OCI-M2 (cell line): ENCODE measurements around the gene SEC14L1.
"Not testable (repeated sequence)": the region's sequence is repeated elsewhere in the genome, so short reads cannot be mapped to it uniquely, and the experiment has no call there.

Source experiments
- DNase-seq: peaks from one replicate; lab custom pipeline; 2025; ENCODE audit not compliant: unreplicated experiment; lab: John Stamatoyannopoulos, UW

The SEC14L1 gene

GRCh38 chr17:77115947-77116346 lies 24.8 kb upstream of the SEC14L1 start:
- DNase-seq, result no peak

- DNase-seq, result no peak
Measured at GRCh38 chr17:77116371-77116860, 24.4 kb upstream of the SEC14L1 start.

DNA sequence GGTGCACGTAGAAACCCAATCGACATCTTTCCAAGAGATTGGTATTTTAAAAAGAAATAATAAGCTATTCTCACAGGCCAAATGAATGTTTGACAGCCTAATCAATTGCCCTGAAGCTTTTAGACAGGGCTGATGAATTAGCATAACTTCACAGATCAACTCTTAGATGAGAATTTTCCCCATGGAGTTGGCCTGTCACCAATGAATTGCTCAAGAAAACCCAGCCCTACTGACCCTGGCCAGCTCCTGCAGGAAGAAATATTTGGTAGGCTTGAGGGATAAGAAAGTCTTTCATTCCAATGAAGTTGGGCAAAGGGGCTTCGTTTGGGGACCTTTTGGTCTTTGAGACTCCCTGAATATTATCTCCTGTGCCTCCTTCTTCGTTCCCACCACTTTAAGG lies 23.4 kb upstream of the SEC14L1 start:
- DNase-seq, result no peak

- no peak for DNase-seq
Measured at GRCh38 chr17:77118251-77118928, 22.4 kb upstream of the SEC14L1 start.

GRCh38 chr17:77119668-77120301 lies 21.0 kb upstream of the SEC14L1 start:
- no peak for DNase-seq

DNA sequence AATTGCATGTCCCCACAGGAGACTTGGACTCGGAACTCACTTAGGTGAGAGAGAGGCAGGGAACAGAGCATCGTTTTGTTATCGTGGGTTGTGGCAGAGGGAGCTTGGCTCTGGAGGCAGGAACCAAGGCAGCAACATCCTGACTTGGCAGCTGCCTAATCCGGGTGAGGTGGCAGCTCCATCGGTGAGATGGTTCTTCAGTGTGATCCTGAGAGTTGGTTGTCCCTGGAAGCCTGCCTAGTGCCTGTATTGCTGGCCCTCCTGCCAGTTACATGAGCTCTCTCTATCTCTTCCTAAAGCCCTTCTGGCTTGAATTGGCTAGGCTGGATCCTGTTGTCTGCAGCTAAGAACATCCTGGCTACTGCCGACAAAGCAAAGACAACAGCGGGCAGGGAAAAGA lies 19.9 kb upstream of the SEC14L1 start:
- no peak for DNase-seq

GRCh38 chr17:77124192-77124889 lies 16.4 kb upstream of the SEC14L1 start:
- DNase-seq, result no peak

- no peak for DNase-seq
Measured at GRCh38 chr17:77125432-77125901, 15.3 kb upstream of the SEC14L1 start.

GRCh38 chr17:77126519-77126918 lies 14.2 kb upstream of the SEC14L1 start:
- DNase-seq, result no peak

GRCh38 chr17:77127735-77128361 lies 12.9 kb upstream of the SEC14L1 start:
- no peak for DNase-seq

- DNase-seq, result no peak
Measured at GRCh38 chr17:77128896-77129567, 11.7 kb upstream of the SEC14L1 start.

DNA sequence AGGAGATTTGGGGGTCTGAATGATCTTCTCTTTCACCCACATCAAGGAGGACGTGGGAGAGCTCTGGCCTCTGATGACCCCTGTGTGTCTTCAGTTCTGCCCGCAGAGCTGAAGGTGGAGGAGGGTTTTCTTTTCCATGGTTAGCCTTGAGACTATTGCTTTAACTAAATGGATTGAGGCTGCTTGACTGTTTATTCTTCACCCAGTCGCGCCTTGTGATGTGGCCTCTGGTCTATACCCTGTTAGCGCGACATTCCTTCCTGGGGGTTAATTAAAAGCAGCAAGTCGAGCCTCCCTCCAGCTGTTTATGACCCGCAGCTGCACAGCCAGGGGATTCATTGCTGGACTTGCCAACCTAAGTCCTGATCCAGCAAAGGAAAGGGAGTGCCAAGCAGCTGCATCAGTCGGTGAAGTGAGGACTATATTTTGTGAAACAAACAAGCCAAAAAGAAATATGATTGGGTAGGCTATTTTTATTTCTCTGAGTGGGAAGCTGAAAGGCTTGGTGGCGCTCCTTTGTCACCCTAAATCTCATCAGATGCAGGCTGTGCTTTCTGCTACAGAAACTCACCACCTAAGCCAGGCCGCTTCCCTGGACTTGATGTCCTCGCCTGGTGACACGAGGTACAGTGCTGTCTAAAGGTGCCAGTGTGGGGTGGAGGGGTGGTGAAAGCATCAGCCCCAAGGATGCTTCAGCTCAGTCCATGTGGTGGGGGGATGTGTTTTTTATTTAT lies 11.0 kb upstream of the SEC14L1 start:
- DNase-seq, result no peak

DNA sequence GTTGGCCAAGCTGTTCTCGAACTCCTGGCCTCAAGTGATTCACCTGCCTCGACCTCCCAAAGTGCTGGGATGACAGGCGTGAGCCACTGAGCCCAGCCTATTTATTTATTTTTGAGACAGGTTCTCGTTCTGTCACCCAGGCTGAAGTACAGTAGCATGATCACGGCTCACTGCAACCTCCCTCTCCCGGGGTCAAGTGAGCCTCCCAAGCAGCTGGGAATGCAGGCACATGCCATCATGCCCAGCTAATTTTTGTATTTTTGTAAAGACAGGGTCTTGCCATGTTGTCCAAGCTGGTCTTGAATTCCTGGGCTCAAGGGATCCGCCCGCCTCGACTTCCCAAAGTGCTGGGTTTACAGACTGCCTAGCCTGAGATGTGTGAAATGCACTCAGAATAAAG lies 10.2 kb upstream of the SEC14L1 start:
- no peak for DNase-seq

DNA sequence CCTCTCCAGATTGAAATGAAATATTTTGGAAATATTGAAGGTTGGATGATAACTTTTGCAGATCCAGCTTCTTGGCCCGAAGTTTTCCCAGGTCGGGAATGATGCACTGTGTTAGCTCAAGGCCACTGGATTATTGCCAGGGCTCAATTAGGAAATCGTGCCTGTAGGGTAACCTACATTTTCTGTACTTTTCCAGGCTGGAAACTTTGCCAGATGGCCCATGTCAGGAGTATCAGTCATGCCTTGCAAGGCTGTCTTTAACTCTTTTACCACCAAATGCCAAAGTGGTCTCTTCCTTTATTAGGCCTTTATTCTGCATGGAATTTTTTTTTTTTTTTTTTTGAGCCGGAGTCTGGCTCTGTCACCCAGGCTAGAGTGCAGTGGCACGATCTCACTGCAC lies 8.9 kb upstream of the SEC14L1 start:
- no peak for DNase-seq

DNA sequence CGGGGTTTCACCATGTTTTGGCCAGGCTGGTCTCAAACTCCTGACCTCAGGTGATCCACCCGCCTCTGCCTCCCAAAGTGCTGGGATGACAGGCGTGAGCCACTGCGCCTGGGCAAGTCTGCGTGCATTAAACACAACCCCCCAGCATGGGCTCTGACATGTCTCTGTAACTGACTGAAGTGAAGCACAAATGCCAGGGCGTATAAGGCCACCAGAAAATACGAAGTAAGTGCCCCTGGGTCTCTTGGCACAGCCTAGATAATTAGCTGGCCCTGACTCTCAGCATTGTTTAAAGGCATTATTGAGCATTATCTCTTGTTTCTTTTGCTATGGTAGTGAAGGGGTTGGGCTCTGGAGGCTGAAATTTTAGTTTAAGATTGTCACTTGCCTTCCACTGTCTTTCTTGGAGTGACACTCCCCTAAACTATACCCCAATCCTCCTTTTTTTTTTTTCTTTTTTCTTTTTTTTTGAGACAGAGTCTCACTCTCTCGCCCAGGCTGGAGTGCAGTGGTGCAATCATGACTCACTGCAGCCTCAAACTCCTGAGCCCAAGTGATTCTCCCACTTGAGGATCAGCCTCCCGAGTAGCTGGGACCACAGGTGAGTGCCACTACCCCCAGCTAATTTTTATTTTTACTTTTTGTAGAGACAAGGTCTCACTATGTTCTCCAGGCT lies 8.2 kb upstream of the SEC14L1 start:
- DNase-seq, result no peak

DNA sequence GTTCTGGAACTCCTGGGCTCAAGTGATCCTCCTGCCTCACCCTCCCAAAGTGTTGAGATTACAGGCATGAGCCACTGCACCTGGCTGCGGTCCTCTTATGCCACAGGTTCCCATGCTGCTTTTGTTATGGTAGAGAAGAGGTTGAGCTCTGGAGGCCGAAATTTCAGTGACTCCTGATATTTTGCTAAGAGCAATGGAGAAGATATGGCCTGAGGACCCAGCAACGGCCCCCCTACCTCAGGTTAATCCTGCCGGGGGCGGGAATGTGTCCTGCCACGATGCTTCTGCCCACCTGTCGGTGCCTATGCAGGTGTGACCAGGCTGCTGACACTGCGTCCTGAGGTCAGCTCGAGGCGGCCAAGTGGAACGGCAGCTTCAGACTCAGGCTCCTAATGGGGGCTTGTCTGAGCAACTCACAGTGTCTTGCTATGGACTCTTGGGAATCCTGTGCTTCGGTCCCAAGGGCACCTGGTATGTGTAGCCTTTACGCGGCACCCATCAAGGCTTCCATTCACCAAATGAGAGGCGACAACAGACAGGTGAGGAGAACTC lies 7.6 kb upstream of the SEC14L1 start:
- no peak for DNase-seq

DNA sequence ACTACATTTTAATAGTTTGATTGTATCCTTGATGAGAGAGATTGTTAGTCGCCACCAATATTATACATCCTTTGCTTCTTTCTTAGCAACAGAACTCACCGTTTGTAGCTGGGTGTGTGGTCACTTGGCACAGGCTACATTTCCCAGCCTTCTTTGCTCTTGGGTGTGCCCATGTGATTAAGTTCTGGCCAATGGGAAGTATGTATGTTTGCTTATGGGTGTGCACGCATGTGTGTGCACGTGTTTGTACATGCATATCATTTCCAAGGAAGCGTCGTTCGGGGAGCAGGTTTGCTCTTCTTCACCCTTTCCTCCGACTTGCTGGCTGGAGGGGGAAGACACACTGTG lies 4.4 kb upstream of the SEC14L1 start:
- DNase-seq, result no peak

DNA sequence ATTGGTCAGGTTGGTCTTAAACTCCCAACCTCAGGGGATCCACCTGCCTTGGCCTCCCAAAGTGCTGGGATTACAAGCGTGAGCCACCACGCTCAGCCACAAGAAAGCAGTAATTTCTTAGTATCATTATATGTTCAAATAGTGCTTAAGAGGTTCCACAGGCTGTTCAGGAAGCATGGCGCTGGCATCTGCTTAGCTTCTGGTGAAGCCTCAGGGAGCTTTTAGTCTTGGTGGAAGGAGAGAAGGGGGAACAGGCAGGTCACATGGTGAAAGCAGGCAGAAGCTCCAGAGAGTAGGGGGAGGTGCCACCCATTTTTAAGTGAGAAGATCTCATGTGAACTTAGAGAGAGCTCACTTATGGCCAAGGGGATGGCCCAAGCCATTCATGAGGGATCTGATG lies 3.7 kb upstream of the SEC14L1 start:
- DNase-seq, result no peak

DNA sequence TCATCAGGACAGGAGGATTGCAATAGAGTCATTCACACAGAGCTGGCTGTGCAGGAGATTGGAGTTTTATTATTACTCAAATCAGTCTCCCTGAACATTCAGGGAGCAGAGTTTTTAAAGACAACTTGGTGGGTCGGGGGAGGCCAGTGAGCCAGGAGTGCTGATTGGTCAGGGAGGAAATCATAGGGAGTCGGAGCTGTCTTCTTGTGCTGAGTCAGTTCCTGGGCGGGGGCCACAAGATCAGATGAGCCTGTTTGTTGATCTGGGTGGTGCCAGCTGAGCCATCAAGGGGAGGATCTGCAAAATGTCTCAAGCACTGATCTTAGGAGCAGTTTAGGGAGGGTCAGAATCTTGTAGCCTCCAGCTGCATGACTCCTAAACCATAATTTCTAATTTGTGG lies 2.9 kb upstream of the SEC14L1 start:
- not testable (repeated sequence) for DNase-seq
